Epithelial cell of proximal tubule (primary cell): Measurements from ENCODE around the gene GSDME. TPM values are rescaled to one million over a fixed set of nuclear protein-coding genes. Genes with fewer than 3 reads are reported as not detected.

ENCODE experiments used
- DNase-seq: peaks from one replicate; pipeline ENCODE4 v3.0.0-alpha.2; 2011; ENCODE audit warnings: low read depth
- H3K4me3 ChIP-seq: 2 replicates; pipeline ENCODE4 v1.5.1; 2011; ENCODE audit warnings: low read depth, mild to moderate bottlenecking, low read length
- CTCF ChIP-seq: conservative IDR thresholded peaks from 2 replicates; pipeline ENCODE4 v1.5.1; 2012; ENCODE audit warnings: low read depth, mild to moderate bottlenecking, low read length
- total RNA-seq: library from RNA; depleted of rRNA; stranded (reverse); fragments of >200 nt; gene quantifications from 2 replicates; pipeline ENCODE4 v1.2.3, GENCODE V29; 2015

Gene GSDME
- total RNA-seq, 1 donor from 2014 or later = 73.6 TPM

- no peak for DNase-seq
- H3K4me3 ChIP-seq = no peak overlapping the region
Observed at GRCh38 chr7:24692592-24692991, 64.7 kb downstream of the GSDME start.

GRCh38 chr7:24690251-24690650 is 67.0 kb downstream of the GSDME start:
- DNase-seq = no peak
- no peak for TF ChIP-seq CTCF
- H3K4me3 ChIP-seq = no peak overlapping the region

More at GRCh38 chr7:24692592-24692991, 64.7 kb downstream of the GSDME start:
- no peak for TF ChIP-seq CTCF

- DNase-seq = no peak
- no peak overlapping the region for H3K4me3 ChIP-seq
- no peak for TF ChIP-seq CTCF
Observed at GRCh38 chr7:24685708-24686107, 71.6 kb downstream of the GSDME start.

- no peak for DNase-seq
- no peak overlapping the region for H3K4me3 ChIP-seq
- TF ChIP-seq CTCF = no peak
Observed at GRCh38 chr7:24670782-24671181, 86.5 kb downstream of the GSDME start.

- no peak for TF ChIP-seq CTCF
- H3K4me3 ChIP-seq = no peak overlapping the region
- no peak for DNase-seq
Observed at GRCh38 chr7:24669971-24670591, 87.2 kb downstream of the GSDME start.

GRCh38 chr7:24668927-24669635 is 88.2 kb downstream of the GSDME start:
- TF ChIP-seq CTCF = no peak
- DNase-seq = no peak
- H3K4me3 ChIP-seq = no peak overlapping the region
